HG02973 (cell line): ENCODE results near the gene NECAP2.
"Not testable (repeated sequence)": the region's sequence is repeated elsewhere in the genome, so short reads cannot be mapped to it uniquely, and the experiment has no call there.

Source experiments
- ATAC-seq: cut with Tn5 transposase; IDR thresholded peaks from one replicate; pipeline ENCODE4 v1.9.1; 2021; ENCODE audit warnings: moderate library complexity; ENCODE audit not compliant: unreplicated experiment

Gene NECAP2

GRCh38 chr1:16425125-16426025 is 15.1 kb upstream of the NECAP2 start:
- ATAC-seq = no peak

- no peak for ATAC-seq
Observed at GRCh38 chr1:16430606-16431005, 9.9 kb upstream of the NECAP2 start.

- ATAC-seq = no peak
Observed at GRCh38 chr1:16433030-16433429, 7.5 kb upstream of the NECAP2 start.

GRCh38 chr1:16434007-16434406 is 6.5 kb upstream of the NECAP2 start:
- no peak for ATAC-seq

DNA sequence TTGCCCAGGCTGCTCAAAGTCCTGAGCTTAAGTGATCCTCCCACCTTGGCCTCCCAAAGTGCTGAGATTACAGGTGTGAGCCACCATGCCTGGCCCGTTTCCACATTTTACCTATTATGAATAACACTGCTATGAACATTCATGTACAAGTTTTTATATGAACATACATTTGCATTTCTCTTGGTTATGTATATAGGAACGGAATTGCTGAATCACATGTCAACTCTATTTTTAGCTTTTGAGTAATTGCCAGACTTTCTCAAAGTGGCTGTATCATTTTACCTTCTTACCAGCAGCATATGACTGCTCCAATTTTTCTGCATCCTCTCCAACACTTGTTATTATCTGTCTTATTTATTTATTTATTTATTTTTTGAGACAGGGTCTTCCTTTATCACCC is 6.0 kb upstream of the NECAP2 start:
- no peak for ATAC-seq

GRCh38 chr1:16436946-16437474 is 3.5 kb upstream of the NECAP2 start, which contains the start of gene SPATA21:
TSS of gene SPATA21 (minus strand) at chr1:16437424. CDS start at chr1:16431371, 6,053 bp downstream.
- ATAC-seq = no peak

- no peak for ATAC-seq
Observed at GRCh38 chr1:16438516-16438915, 2.0 kb upstream of the NECAP2 start.

- ATAC-seq = no peak
Observed at GRCh38 chr1:16438924-16439323, 1.6 kb upstream of the NECAP2 start.

GRCh38 chr1:16440131-16440469 is 424 bp upstream of the NECAP2 start:
- no peak for ATAC-seq

GRCh38 chr1:16441282-16441665 is 750 bp downstream of the NECAP2 start:
- no peak for ATAC-seq

DNA sequence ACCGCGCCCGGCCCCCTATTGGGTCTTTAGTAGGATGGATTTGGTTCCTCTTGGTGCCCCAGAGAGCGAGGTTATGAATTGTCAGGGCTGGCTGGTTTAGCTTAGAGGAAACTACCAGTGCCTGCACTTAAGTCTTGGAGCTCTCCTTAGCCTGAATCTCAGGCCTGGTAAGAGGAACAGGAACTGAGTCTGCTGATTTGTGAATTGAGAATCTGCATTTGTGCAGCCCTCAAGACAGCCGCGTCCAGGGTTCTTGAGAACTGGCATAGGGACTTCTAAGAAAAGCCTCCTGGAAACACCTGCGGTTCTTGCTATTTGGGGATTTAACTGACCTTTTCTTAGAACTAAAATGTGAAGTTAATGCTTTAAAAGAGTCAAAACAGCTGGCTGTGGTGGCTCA is 1.7 kb downstream of the NECAP2 start:
- ATAC-seq = no peak

DNA sequence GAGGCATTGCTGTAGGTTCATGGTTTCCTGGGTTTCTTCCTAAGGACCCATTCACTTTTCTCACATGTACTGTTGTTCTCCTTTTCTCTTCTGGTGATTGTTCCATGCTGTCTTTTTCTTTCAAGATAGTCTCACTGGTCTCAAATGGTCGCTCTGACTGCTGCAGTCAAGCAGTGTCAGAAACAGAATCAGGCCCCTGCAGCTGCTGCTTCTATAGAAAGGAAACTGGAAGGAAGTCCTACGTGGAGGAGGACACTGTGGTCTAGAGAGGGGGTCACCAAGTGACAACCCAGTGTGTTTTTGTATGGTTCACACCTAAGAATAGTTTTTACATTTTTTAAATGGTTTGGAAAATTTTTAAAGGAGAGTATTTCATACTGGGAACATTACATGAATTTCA is 2.4 kb downstream of the NECAP2 start:
- no peak for ATAC-seq

GRCh38 chr1:16443975-16444770 is 3.6 kb downstream of the NECAP2 start:
- no peak for ATAC-seq

- ATAC-seq = no peak
Observed at GRCh38 chr1:16445052-16445451, 4.5 kb downstream of the NECAP2 start.

- no peak for ATAC-seq
Observed at GRCh38 chr1:16446116-16446515, 5.6 kb downstream of the NECAP2 start.

- ATAC-seq = no peak
Observed at GRCh38 chr1:16447641-16448040, 7.1 kb downstream of the NECAP2 start.

- ATAC-seq = no peak
Observed at GRCh38 chr1:16449065-16449464, 8.5 kb downstream of the NECAP2 start.

DNA sequence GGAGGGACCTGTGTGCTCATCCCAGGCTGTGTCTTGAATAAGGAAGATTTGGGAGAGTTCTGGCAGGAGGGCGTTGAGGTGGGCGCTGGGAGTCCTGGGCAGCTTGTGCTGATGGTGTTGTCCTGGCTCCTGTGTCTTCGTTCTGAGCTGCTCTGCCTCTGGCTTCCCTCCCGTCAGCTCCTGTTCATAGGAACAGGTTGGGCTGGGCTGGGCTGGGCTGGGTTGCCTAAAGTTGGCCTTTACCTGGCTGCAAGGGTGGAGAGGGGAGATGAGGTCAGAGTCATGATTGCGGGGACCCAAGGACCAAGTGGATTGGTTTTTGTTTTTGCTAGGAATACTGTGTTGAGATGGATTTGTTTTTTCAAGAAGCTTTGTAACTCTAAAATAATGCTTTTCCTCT is 9.1 kb downstream of the NECAP2 start:
- ATAC-seq = no peak

DNA sequence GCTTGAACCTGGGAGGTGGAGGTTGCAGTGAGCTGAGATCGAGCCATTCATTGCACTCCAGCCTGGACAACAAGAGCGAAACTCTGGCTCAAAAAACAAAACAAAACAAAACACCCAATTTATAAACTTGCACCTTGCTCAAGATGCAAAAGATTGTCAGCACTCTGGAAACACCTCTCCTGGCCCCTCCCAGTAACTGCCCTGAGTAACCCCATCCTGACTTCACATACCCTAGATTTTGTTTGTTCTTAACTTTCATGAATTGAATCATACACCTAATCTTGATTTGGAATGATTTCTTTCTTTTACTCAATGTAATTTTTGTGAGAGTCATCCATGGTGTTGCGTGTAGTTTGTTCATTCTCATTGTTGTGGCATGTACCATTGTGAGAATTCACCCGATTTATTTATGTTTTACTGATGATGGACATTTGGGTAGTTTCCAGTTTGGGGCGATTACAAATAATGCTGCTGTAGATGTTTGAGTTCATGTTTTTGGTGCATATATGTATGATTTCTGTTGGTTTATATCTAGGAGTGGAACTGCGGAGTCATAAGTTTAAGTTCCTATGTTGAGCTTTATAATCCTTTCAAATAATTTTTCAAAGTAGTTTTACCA is 10.4 kb downstream of the NECAP2 start:
- ATAC-seq = no peak

DNA sequence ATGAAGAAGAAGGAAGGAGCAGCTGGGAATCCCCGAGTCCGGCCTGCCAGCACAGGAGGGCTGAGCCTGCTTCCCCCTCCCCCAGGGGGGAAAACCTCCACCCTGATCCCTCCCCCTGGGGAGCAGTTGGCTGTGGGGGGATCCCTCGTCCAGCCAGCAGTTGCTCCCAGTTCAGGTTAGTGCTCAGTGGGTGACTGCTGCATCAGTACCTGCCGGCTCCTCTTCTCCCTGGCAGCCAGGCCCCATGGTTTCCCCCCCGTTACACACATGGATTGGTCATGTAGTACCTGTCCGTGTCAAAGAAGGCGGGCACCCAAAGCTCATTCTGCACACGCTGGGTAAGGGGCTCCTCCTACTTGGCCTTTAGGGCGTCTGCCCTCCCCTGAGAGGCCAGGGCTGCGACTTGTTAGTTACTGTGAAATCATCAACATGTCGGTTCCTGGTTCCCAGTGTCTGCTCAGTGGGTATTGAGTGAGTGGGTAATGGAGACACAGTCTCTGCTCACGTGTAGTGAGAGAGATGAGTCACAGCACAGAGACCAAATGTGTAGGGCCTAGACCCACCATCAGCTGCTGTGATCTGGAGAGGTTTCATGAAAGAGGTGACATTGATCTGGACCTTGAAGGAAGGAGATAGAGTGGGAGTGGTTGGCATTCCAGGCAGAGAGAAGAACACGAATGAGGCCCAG is 11.5 kb downstream of the NECAP2 start:
- ATAC-seq = no peak

- not testable (repeated sequence) for ATAC-seq
Observed at GRCh38 chr1:16454909-16455308, 14.4 kb downstream of the NECAP2 start.
